Measurements from ENCODE around the gene OR4K13. TPM values are rescaled to one million over a fixed set of nuclear protein-coding genes. Genes with fewer than 3 reads are reported as not detected.

The OR4K13 gene
- total RNA-seq, 1 donor from 2014 or later, result not detected

DNA sequence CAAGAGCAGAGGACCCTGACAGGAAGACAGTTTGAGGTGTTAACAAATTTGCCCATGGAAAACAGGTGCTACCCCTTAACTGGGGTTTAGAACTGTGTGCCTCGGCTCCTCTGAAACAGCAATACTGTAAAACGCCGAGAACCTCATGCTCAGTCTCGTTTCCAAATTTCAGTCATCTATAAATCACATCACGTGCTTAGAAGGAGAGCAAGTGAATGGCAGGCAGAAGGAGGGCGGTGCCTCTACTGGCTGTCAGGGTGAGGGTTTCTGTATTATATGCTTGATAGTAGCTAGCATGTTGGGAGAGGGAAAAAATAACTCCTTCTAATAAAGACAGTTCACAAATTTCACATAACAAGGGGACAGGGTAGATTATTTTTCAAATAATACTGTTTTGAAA lies 4.8 kb downstream of the OR4K13 start:
- no peaks in the 10 kb centered on the region for H3K27me3 Mint-ChIP-seq
- TF ChIP-seq, protein P1, sequence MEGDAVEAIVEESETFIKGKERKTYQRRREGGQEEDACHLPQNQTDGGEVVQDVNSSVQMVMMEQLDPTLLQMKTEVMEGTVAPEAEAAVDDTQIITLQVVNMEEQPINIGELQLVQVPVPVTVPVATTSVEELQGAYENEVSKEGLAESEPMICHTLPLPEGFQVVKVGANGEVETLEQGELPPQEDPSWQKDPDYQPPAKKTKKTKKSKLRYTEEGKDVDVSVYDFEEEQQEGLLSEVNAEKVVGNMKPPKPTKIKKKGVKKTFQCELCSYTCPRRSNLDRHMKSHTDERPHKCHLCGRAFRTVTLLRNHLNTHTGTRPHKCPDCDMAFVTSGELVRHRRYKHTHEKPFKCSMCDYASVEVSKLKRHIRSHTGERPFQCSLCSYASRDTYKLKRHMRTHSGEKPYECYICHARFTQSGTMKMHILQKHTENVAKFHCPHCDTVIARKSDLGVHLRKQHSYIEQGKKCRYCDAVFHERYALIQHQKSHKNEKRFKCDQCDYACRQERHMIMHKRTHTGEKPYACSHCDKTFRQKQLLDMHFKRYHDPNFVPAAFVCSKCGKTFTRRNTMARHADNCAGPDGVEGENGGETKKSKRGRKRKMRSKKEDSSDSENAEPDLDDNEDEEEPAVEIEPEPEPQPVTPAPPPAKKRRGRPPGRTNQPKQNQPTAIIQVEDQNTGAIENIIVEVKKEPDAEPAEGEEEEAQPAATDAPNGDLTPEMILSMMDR (IDR thresholded peaks at IDR 0.05; ENCODE audit: unreplicated experiment), result no peak
- DNase-seq (ENCODE audit: low spot score, unreplicated experiment), result no peak
- peaks cover 1% of the 10 kb centered on the region for H3K36me3 Mint-ChIP-seq (ENCODE audit: insufficient read depth)
- no peaks in the 10 kb centered on the region for H3K4me1 Mint-ChIP-seq (ENCODE audit: low read depth)
- H3K27ac Mint-ChIP-seq, result no peak overlapping the region
- peaks cover 47% of the 10 kb centered on the region for H3K9me3 Mint-ChIP-seq (ENCODE audit: low read depth)
- no peak overlapping the region for H3K4me3 Mint-ChIP-seq (ENCODE audit: low read depth)

GRCh38 chr14:20019257-20019865 lies 16.5 kb downstream of the OR4K13 start, which contains the start of gene OR4K14:
OR4K14 (minus strand) TSS chr14:20019307; CDS start chr14:20015193, 4,114 bp downstream.
- no peak within 1 kb of the TSS for H3K27ac Mint-ChIP-seq
- no peaks in the 10 kb centered on the region for H3K36me3 Mint-ChIP-seq (ENCODE audit: insufficient read depth)
- H3K4me3 Mint-ChIP-seq (ENCODE audit: low read depth), result no peak within 1 kb of the TSS
- no peaks in the 10 kb centered on the region for H3K4me1 Mint-ChIP-seq (ENCODE audit: low read depth)
- DNase-seq (ENCODE audit: low spot score, unreplicated experiment), result no peak
- H3K27me3 Mint-ChIP-seq, result no peaks in the 10 kb centered on the region
- TF ChIP-seq, protein P1 (IDR thresholded peaks at IDR 0.05; ENCODE audit: unreplicated experiment), result no peak
- peaks cover 58% of the 10 kb centered on the region for H3K9me3 Mint-ChIP-seq (ENCODE audit: low read depth)

- Mint-ChIP-seq H3K9me3 (ENCODE audit: low read depth) (peaks cover 43% of the 10 kb centered on the region), H3K4me3 (ENCODE audit: low read depth) (no peak overlapping the region), H3K36me3 (ENCODE audit: insufficient read depth) (no peaks in the 10 kb centered on the region), H3K27me3 (no peaks in the 10 kb centered on the region), H3K4me1 (ENCODE audit: low read depth) (no peaks in the 10 kb centered on the region), H3K27ac (no peak overlapping the region)
- TF ChIP-seq, protein P1 (IDR thresholded peaks at IDR 0.05; ENCODE audit: unreplicated experiment), result no peak
- DNase-seq (ENCODE audit: low spot score, unreplicated experiment), result no peak
Observed at GRCh38 chr14:20008156-20008555, 27.7 kb downstream of the OR4K13 start.

DNA sequence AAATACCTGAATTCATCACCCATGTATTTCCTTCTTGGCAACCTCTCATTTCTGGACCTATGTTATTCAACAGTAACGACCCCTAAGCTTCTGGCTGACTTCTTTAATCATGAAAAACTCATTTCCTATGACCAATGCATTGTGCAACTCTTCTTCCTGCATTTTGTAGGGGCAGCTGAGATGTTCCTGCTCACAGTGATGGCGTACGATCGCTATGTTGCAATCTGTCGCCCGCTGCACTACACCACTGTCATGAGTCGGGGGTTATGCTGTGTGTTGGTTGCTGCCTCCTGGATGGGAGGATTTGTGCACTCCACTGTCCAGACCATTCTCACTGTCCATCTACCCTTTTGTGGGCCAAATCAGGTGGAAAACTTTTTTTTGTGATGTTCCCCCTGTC lies 33.5 kb downstream of the OR4K13 start:
- H3K36me3 Mint-ChIP-seq (ENCODE audit: insufficient read depth), result no peaks in the 10 kb centered on the region
- H3K4me1 Mint-ChIP-seq (ENCODE audit: low read depth), result no peaks in the 10 kb centered on the region
- H3K9me3 Mint-ChIP-seq (ENCODE audit: low read depth), result peaks cover 43% of the 10 kb centered on the region
- DNase-seq (ENCODE audit: low spot score, unreplicated experiment), result no peak
- TF ChIP-seq, protein P1 (IDR thresholded peaks at IDR 0.05; ENCODE audit: unreplicated experiment), result no peak
- no peak overlapping the region for H3K27ac Mint-ChIP-seq
- no peak overlapping the region for H3K4me3 Mint-ChIP-seq (ENCODE audit: low read depth)
- H3K27me3 Mint-ChIP-seq, result no peaks in the 10 kb centered on the region

GRCh38 chr14:20001863-20002262 lies 34.0 kb downstream of the OR4K13 start, which contains the start of gene OR4Q2:
OR4Q2 (plus strand) TSS chr14:20002163.
- DNase-seq (ENCODE audit: low spot score, unreplicated experiment), result no peak
- peaks cover 45% of the 10 kb centered on the region for H3K9me3 Mint-ChIP-seq (ENCODE audit: low read depth)

More at GRCh38 chr14:20001863-20002262, 34.0 kb downstream of the OR4K13 start, which contains the start of gene OR4Q2:
- H3K27ac Mint-ChIP-seq, result no peak within 1 kb of the TSS
- no peak within 1 kb of the TSS for H3K4me3 Mint-ChIP-seq (ENCODE audit: low read depth)
- H3K4me1 Mint-ChIP-seq (ENCODE audit: low read depth), result no peaks in the 10 kb centered on the region
- TF ChIP-seq, protein P1 (IDR thresholded peaks at IDR 0.05; ENCODE audit: unreplicated experiment), result no peak
- no peaks in the 10 kb centered on the region for H3K27me3 Mint-ChIP-seq
- H3K36me3 Mint-ChIP-seq (ENCODE audit: insufficient read depth), result no peaks in the 10 kb centered on the region
